OCI-LY3 (cell line): ENCODE measurements around the gene TECTA.

Experiments
- EZH2phosphoT487 ChIP-seq: fragments of 200-600 bp; shearing (Covaris generic); IDR thresholded peaks from 2 replicates; pipeline ENCODE4 v1.6.1; 2018; ENCODE audit warnings: antibody characterized with exemption, mixed run types, low read depth
- TF ChIP-seq, protein P1 (sequence below): fragments of 200-600, 300-600 bp; sonication (generic); IDR thresholded peaks from 2 replicates; pipeline ENCODE4 v1.5.1; 2014; ENCODE audit warnings: antibody characterized with exemption, low read length, low read depth

DNA sequence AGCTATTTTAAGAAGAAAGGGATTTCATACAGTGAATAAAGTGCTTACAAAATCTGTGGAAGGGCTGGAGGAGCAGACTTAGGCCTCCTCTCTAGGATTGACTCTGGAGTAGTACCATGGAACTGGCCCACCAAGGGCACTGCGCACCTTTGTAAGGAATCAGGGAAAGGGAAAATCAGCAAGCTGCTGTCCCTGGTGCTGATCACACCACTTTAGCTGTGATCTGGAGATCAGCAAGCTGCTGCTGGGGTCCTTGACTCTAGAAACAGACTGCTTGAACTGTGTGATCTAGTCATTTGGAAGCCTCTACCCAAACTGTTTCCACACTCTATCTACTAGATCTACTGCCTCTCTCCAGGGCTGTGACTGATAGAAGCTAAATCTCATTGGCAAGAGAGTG, 18.4 kb upstream of the TECTA start:
- TF ChIP-seq, protein P1, sequence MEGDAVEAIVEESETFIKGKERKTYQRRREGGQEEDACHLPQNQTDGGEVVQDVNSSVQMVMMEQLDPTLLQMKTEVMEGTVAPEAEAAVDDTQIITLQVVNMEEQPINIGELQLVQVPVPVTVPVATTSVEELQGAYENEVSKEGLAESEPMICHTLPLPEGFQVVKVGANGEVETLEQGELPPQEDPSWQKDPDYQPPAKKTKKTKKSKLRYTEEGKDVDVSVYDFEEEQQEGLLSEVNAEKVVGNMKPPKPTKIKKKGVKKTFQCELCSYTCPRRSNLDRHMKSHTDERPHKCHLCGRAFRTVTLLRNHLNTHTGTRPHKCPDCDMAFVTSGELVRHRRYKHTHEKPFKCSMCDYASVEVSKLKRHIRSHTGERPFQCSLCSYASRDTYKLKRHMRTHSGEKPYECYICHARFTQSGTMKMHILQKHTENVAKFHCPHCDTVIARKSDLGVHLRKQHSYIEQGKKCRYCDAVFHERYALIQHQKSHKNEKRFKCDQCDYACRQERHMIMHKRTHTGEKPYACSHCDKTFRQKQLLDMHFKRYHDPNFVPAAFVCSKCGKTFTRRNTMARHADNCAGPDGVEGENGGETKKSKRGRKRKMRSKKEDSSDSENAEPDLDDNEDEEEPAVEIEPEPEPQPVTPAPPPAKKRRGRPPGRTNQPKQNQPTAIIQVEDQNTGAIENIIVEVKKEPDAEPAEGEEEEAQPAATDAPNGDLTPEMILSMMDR: no peak
- no peak for TF ChIP-seq EZH2phosphoT487
